COLO668 (cell line): ENCODE data around the gene RHOV.
"Not testable (repeated sequence)": the region's sequence is repeated elsewhere in the genome, so short reads cannot be mapped to it uniquely, and the experiment has no call there.

Source experiments
- DNase-seq: peaks from one replicate; lab custom pipeline; 2025; ENCODE audit not compliant: unreplicated experiment; lab: John Stamatoyannopoulos, UW

Gene RHOV

DNA sequence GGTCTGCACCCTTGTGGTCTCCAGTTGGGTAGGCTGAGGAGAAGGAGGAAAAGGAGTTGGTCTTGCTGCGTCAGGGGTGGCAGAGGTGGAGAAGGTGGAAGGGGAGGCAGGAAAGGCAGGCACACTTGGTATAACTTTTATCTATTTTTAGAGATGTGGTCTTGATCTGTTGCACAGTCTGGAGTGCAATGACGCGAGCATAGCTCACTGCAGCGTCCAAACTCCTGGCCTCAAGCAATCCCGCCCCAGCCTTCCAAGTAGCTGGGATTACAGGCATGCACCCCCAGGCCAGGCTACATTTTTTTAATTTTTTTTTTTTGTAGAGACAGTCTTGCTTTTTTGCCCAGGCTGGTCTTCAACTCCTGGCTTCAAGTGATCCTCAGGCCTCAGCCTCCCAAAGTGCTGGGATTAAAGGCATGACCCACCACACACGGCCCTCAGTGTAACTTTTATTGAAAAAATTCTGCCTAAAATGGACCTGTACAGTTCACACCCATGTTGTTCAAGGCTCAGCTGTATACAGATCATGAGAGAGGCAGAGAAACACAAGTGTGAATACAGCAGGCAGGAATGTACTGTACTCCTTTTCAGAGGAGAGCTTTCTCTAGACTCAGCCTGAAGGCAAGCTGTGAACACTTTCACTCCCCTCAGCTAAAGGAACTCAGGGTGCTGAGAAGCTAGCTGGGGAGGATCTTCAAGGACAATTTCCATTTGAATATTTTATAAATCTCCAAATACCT lies 2.1 kb upstream of the RHOV start:
- DNase-seq, result no peak

- DNase-seq, result no peak
Measured at GRCh38 chr15:40872791-40873693, 992 bp downstream of the RHOV start.

DNA sequence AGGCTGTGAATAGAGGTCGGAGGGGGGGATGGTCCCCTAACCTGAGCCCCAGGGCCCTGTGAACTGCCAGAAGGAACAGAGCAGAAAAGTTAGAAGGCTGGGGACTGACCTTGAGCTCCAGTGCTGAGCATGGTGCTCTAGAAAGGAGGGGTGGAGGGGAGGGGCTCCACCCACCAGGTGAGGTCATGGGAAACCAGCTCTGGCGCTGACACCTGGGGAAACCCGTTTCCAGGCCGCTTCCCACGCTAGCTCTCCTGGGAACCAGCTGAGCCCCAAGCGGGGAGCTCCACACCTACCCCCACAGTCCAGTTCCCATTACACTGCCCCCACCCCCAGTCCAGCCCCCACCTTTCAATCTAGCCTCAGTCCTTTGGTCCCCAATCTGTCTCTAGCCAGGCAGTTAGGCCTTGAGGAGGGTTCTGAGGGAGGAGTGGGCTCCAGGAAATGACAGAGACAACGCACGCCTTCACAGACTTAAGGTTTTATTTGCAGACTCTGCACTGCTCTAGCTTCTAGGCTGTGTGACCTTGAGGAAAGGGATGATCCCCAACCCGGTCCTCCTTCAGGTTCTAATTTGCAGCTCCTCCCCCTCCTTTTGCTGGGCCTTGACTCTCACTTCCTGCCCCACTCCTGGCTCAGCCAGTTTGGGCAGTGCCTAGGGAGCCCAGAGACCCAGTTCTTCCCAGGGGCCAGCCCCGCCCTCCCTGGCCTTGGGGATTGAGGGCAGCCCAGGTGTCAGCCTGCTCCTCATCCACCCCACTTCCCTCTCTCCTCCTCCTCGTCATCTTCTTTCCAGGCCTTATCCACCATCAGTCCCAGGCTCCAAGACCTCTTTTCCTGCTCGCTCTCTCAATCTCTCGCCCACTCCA lies 2.1 kb downstream of the RHOV start:
- peak; percentile 81 for DNase-seq

DNA sequence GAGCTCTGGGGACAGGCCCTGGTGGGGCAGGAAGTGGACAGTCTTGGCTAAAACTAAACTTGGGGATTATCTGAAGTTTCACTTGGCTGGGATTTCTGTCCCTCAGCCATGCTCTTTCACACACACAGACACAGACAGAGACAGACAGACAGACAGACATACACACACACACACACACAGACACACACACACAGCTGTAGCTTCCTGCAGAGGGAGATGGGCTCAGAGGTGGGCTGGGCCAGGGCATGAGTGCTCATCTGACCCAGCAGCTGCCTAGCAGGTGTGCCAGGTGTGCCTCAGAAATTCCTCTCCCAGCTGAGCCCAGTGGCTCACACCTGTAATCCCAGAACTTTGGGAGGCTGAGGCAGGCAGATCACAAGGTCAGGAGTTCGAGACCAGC lies 3.3 kb downstream of the RHOV start:
- peak; percentile 63 for DNase-seq

GRCh38 chr15:40869686-40870085 lies 4.3 kb downstream of the RHOV start:
- no peak for DNase-seq

- no peak for DNase-seq
Measured at GRCh38 chr15:40867199-40867598, 6.8 kb downstream of the RHOV start.

DNA sequence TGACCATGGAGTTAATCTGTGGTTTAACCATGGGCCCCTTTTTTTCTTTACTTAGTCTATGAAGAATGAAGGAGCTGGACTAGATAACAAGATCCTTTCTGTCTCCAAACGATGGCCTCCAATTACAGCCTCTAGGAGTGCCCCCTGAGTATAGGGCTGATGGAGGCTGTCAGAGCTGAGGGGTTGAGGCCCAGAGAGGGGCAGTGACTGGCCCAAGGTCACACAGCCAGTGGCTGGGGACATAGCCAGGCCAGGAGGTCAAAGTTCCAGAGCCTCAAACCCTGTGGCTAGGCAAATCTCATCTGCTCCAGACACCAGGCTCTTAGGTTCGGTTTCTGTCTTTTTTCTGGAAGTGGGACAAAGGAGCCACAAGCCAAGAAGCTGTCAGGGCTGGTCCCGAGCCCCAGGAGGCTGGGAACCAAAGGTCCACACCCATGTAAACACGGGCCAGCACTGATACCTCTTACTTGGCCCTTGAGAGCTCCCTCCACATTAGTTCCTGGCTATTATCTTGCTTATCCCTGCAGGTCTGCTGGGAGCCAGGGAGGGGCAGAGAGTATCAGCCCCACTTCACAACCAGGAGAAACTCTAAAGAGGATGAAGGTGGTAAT lies 10.3 kb downstream of the RHOV start:
- no peak for DNase-seq

DNA sequence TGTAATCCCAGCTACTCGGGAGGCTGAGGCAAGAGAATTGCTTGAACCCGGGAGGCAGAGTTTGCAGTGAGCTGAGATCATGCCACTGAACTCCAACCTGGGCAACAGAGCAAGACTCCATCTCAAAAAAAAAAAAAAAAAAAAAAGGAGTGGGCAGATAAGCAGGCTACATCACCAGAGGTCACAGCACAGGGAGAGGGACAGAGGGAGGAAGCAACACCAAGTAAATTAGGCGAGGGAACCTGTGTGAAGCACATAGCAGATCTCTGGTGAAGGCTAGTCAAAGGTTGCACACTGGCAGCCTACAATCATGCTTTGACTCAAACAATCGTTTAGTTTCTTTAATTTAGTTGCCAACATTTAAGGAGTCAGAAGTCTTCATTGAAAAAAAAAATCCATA lies 12.9 kb downstream of the RHOV start:
- DNase-seq, result not testable (repeated sequence)

- peak; percentile 83 for DNase-seq
Measured at GRCh38 chr15:40859206-40859851, 14.7 kb downstream of the RHOV start.

- DNase-seq, result no peak
Measured at GRCh38 chr15:40858706-40859105, 15.3 kb downstream of the RHOV start.

DNA sequence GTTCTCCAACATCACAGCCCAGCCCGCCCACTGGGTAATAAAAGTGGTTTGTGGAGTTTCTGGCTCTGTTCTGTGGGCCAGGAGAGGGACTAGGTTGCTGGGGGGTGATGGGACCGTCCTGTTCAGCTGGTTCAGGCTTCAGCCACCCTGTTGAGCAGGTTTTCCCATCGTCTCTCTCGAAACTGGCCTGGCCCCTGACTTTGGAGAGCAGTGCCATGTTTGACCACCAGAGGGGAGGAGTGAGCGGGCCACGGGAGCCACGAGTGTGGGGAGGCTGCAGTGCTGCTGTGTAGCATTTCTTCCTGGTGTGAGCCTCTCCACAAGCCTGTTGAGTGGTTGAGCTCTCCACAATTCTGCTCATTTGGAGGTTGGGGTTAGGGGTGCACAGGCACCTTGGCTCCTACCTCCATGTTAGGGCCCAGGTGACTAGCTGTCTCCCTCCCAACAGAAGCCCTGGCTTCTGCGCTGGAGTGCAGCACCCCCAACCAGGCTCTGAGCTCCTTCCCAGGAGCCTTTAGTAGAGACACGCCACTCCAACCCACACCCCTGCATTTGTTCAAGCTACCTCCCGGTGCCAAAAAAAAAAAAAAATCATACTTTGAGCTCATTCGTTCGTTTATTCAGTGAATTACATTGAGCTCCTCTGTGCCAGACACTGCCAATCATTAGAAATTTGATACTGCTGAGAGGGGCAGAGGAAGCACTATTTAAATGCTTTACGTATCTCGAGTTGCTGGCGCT lies 16.3 kb downstream of the RHOV start:
- DNase-seq, result peak; percentile 71

DNA sequence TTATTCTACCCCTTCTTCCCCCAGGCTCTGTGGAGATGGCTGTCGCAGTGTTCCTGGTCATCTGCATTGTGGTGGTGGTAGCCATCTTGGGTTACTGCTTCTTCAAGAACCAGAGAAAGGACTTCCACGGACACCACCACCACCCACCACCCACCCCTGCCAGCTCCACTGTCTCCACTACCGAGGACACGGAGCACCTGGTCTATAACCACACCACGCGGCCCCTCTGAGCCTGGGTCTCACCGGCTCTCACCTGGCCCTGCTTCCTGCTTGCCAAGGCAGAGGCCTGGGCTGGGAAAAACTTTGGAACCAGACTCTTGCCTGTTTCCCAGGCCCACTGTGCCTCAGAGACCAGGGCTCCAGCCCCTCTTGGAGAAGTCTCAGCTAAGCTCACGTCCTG lies 17.3 kb downstream of the RHOV start:
- no peak for DNase-seq

DNA sequence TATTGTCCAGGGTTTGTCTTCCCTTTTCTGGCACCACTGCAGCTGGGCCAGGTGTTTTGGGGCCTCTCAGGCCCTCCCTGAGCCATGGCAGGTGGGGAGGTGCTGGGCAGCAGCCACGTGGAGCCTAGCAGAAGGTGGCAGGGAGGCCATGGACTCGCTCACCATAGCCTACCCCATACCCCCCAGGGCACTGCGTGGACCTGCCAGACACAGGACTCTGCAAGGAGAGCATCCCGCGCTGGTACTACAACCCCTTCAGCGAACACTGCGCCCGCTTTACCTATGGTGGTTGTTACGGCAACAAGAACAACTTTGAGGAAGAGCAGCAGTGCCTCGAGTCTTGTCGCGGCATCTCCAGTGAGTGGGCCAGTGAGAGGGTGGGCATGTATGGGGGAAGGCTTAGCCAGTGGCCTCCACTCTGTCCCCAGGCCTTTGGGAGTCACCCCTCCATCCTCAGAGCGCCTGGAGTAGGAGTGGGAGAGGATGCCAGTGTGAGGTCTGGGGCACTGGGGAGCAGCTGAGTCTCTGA lies 18.3 kb downstream of the RHOV start:
- DNase-seq, result no peak

GRCh38 chr15:40854161-40854560 lies 19.9 kb downstream of the RHOV start:
- DNase-seq, result no peak

- DNase-seq, result no peak
Measured at GRCh38 chr15:40853241-40853890, 20.7 kb downstream of the RHOV start.

GRCh38 chr15:40852529-40852928 lies 21.5 kb downstream of the RHOV start:
- no peak for DNase-seq

- DNase-seq, result no peak
Measured at GRCh38 chr15:40850576-40851112, 23.4 kb downstream of the RHOV start.

DNA sequence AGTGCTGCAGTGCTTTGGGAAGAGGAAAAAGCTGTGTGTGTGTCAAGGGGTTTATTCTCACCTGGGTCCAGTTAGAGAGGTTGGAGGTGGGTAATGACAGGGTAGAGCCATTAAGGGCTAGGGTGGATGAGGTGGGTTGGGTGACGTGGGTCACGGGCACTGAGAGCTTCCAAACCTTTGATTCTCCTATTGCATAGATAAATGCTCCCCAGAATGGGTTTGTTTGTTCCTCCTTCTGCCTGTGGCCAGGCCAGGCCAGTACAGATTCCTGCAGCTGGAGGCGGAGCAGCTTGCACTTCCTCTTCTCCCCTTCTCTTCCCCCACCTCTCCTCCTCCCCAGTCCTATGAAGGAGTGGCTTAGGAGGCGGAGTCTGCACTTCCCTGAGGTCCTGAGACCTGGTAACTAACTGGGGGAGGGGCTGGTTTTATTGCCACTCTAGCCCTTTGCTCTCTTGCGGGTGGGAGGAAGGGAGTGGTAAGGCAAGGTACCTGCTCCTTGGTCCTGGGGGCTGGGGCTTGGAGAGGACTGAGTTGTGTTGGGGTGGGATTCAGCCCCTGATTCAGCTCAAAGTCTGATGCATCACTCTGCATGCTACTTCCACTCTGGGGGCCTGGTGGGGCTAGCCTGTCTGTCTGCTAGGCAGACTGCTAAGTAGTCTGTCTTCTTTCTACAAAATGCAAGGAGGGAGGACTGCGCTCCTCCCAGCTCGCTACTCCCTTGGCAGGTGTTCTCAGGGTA lies 26.6 kb downstream of the RHOV start:
- peak; percentile 73 for DNase-seq
